B cell (primary cell): ENCODE results near the gene KRTAP9-4. TPM values are rescaled to one million over a fixed set of nuclear protein-coding genes. Genes with fewer than 3 reads are reported as not detected.
"Not testable (repeated sequence)": the region's sequence is repeated elsewhere in the genome, so short reads cannot be mapped to it uniquely, and the experiment has no call there.

Experiments used
- ATAC-seq: fragments of 200-7000 bp; cut with Tn5 transposase; one replicate; pipeline ENCODE4 v1.10.0; 2021; ENCODE audit warnings: low read depth, mild to moderate bottlenecking, moderate number of reproducible peaks, moderate library complexity
- CTCF ChIA-PET: fragments of 350-600 bp; sonication (Branson Sonifier 250); formaldehyde crosslinking; loops from one replicate; lab custom pipeline; 2021; ENCODE audit warnings: antibody characterized with exemption, inconsistent platforms; lab: Charles Lee
- POLR2A ChIA-PET: fragments of 350-600 bp; sonication (Branson Sonifier 250); formaldehyde crosslinking; loops from one replicate; lab custom pipeline; 2021; ENCODE audit warnings: antibody characterized with exemption; lab: Charles Lee
- DNase-seq: peaks from one replicate; pipeline ENCODE4 v3.0.0; 2013
- H2AFZ ChIP-seq: 2 replicates; pipeline ENCODE4 v1.6.1; 2012; ENCODE audit warnings: mild to moderate bottlenecking, low read depth, low read length; ENCODE audit not compliant: insufficient read depth, poor library complexity, severe bottlenecking
- H3K27ac ChIP-seq, 2 donors: 1 replicate in 1 of 2; 2 replicates in 1 of 2; pipeline ENCODE4 v1.5.1; 2012 to 2013; ENCODE audit warnings: low read length in 2 of 2, mild to moderate bottlenecking in 2 of 2, moderate library complexity in 1 of 2
- H3K27me3 ChIP-seq, 4 experiments: fragments of 200-600 bp in 1 of 4; sonication (generic) in 1 of 4; replicated peaks in 1 of 4; 1 replicate in 2 of 4; 2 replicates in 2 of 4; pipeline versions ENCODE4 v1.6.1 to v1.7.0; 2013 to 2016; ENCODE audit warnings: low read length in 3 of 4, mild to moderate bottlenecking in 2 of 4, mixed read lengths in 1 of 4, moderate library complexity in 1 of 4; ENCODE audit not compliant: insufficient read depth in 4 of 4, control insufficient read depth in 3 of 4; ENCODE audit errors: control extremely low read depth in 1 of 4
- H3K36me3 ChIP-seq, 2 experiments: replicated peaks in 1 of 2; 1 replicate in 1 of 2; 2 replicates in 1 of 2; pipeline versions ENCODE4 v1.6.1 to v1.7.1; 2013; ENCODE audit warnings: low read length in 1 of 2; ENCODE audit not compliant: insufficient read depth in 2 of 2, control insufficient read depth in 1 of 2; ENCODE audit errors: control extremely low read depth in 1 of 2, extremely low read depth in 1 of 2
- H3K4me1 ChIP-seq, 2 donors: fragments of 200-600 bp in 1 of 2; sonication (generic) in 1 of 2; 1 replicate in 1 of 2; 2 replicates in 1 of 2; pipeline versions ENCODE4 v1.5.1 to v1.6.1; 2013 to 2017; ENCODE audit warnings: low read length in 2 of 2; ENCODE audit not compliant: control insufficient read depth in 2 of 2, insufficient read depth in 2 of 2
- H3K4me2 ChIP-seq: replicated peaks from 2 replicates; pipeline ENCODE3; 2012; ENCODE audit warnings: mild to moderate bottlenecking, low read depth, low read length; ENCODE audit not compliant: poor library complexity, severe bottlenecking
- H3K4me3 ChIP-seq, 5 experiments: fragments of 200-600 bp in 1 of 5; sonication (generic) in 1 of 5; 1 replicate in 3 of 5; 2 replicates in 2 of 5; pipeline versions ENCODE4 v1.5.1 to v1.7.0; 2011 to 2016; ENCODE audit warnings: low read length in 4 of 5, mild to moderate bottlenecking in 4 of 5, low read depth in 2 of 5, control low read depth in 1 of 5, moderate library complexity in 1 of 5; ENCODE audit not compliant: insufficient read depth in 1 of 5; ENCODE audit errors: control extremely low read depth in 1 of 5, extremely low read depth in 1 of 5
- H3K79me2 ChIP-seq: fragments of 200-600 bp; sonication (generic); one replicate; pipeline ENCODE4 v1.6.0; 2016; ENCODE audit warnings: low read length; ENCODE audit not compliant: control insufficient read depth, insufficient read depth
- H3K9ac ChIP-seq: fragments of 200-600 bp; sonication (generic); 2 replicates; pipeline ENCODE4 v1.6.1; 2017; ENCODE audit warnings: mild to moderate bottlenecking, low read length, moderate library complexity
- H3K9me3 ChIP-seq, 3 donors: one replicate each; pipeline versions ENCODE4 v1.6.1 to v1.7.1; 2013; ENCODE audit warnings: low read length in 2 of 3; ENCODE audit not compliant: control insufficient read depth in 2 of 3, insufficient read depth in 1 of 3; ENCODE audit errors: control extremely low read depth in 1 of 3
- H4K20me1 ChIP-seq: 2 replicates; pipeline ENCODE4 v1.6.0; 2012; ENCODE audit warnings: mild to moderate bottlenecking, low read length; ENCODE audit not compliant: insufficient read depth, control insufficient read depth, poor library complexity, severe bottlenecking
- H3K27ac Mint-ChIP-seq: one replicate; pipeline ENCODE4 v1.8.0; 2021; ENCODE audit warnings: mixed read lengths
- H3K27me3 Mint-ChIP-seq: one replicate; pipeline ENCODE4 v1.8.0; 2021; ENCODE audit warnings: mixed read lengths
- H3K4me1 Mint-ChIP-seq: one replicate; pipeline ENCODE4 v1.8.0; 2021; ENCODE audit warnings: mixed read lengths
- H3K4me3 Mint-ChIP-seq: one replicate; pipeline ENCODE4 v1.8.0; 2021; ENCODE audit warnings: mixed read lengths
- H3K9me3 Mint-ChIP-seq: one replicate; pipeline ENCODE4 v1.8.0; 2022; ENCODE audit warnings: mixed read lengths; ENCODE audit not compliant: insufficient read depth
- CTCF ChIP-seq: fragments of 200-600 bp; IDR thresholded peaks from one replicate; pipeline ENCODE4 v1.8.0; 2022; ENCODE audit warnings: antibody characterized with exemption, mild to moderate bottlenecking
- EZH2 ChIP-seq: IDR thresholded peaks from 2 replicates; pipeline ENCODE4 v1.6.1; 2012; ENCODE audit warnings: borderline replicate concordance, low read depth, mild to moderate bottlenecking, moderate library complexity, low read length; ENCODE audit not compliant: insufficient read depth, poor library complexity, severe bottlenecking
- WGBS: methylation state at CpG from one replicate; pipeline ENCODE4 v1.1.5; 2013; ENCODE audit warnings: missing lambda C conversion rate; ENCODE audit not compliant: insufficient coverage; 5-methylcytosine and 5-hydroxymethylcytosine counted together
- intact Hi-C: fragments of 100-400 bp; cut with micrococcal nuclease; formaldehyde crosslinking; loops from one replicate; pipeline ENCODE4 v1.10.0; 2022
- polyA plus RNA-seq: library from polyadenylated mRNA; depleted of rRNA; stranded (reverse); fragments of >200 nt; gene quantifications from 2 replicates; pipeline ENCODE4 v1.2.3, GENCODE V29; 2012
- total RNA-seq, 2 donors: library from RNA; stranded (reverse); fragments of 120-200 nt in 1 of 2; gene quantifications; 1 replicate in 1 of 2; 2 replicates in 1 of 2; pipeline versions ENCODE4 v1.2.3 to v1.2.4, GENCODE V29; 2013 to 2022

Gene KRTAP9-4
- total and polyA plus RNA-seq, 2 donors (not counting 1 experiment from before 2014, with no cell fraction given), result not detected

DNA sequence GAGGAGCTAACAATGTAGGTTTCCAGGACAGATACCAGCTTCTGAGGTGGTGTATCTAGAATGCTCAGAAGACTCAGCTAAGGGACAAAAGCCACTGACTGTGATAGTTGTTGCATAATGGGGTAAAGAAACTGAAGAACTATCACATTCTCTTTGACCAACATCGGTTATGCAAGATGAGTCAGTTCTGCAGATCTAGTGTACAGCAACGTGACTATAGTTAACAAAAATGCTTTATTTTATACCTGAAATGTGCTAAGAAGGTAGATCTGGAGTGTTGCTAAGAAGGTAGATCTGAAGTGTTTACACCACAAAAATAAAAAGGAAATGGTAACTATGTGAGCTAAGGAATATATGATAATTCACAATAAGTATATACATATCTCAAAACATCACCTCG lies 18.2 kb downstream of the KRTAP9-4 start:
- Mint-ChIP-seq H3K9me3 (no peaks in the 10 kb centered on the region), H3K4me1 (no peaks in the 10 kb centered on the region), H3K27ac (no peak overlapping the region), H3K4me3 (no peak overlapping the region), H3K27me3 (peaks cover 38% of the 10 kb centered on the region)
- H3K36me3 ChIP-seq, result no peaks in the 10 kb centered on the region
- no peak overlapping the region for H2AFZ ChIP-seq
- no peak overlapping the region for H3K4me2 ChIP-seq
- intact Hi-C loops, result no loop called here
- H3K79me2 ChIP-seq, result no peaks in the 10 kb centered on the region
- DNase-seq (no peak), ATAC-seq (no peak)
- no peaks in the 10 kb centered on the region for H3K4me1 ChIP-seq
- no peak overlapping the region for H3K9ac ChIP-seq
- no peak overlapping the region for H3K4me3 ChIP-seq
- ChIA-PET CTCF (no interaction called here), POLR2A (no interaction called here)
- H3K27me3 ChIP-seq, result no peaks in the 10 kb centered on the region
- no peaks in the 10 kb centered on the region for H4K20me1 ChIP-seq
- WGBS, result no CpG with 5 or more reads among the region's 3 CpGs
- H3K9me3 ChIP-seq, result no peaks in the 10 kb centered on the region
- no peak for TF ChIP-seq CTCF
- TF ChIP-seq EZH2, result no peak
- no peak overlapping the region for H3K27ac ChIP-seq

DNA sequence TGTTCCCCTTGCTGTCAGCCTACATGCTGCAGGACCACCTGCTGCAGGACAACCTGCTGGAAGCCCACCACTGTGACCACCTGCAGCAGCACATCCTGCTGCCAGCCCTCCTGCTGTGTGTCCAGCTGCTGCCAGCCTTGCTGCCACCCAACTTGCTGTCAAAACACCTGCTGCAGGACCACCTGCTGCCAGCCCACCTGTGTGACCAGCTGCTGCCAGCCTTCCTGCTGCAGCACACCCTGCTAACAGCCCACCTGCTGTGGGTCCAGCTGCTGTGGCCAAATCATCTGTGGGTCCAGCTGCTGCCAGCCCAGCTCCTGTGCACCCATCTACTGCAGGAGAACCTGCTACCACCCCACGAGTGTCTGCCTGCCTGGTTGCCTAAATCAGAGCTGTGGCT lies 21.8 kb downstream of the KRTAP9-4 start:
- DNase-seq, H3K36me3 ChIP-seq, H2AFZ ChIP-seq, H3K9me3 Mint-ChIP-seq, H3K79me2 ChIP-seq, H3K4me3 ChIP-seq, intact Hi-C loops, H3K27ac ChIP-seq, H3K4me1 ChIP-seq, POLR2A ChIA-PET, H4K20me1 ChIP-seq, ATAC-seq, H3K4me2 ChIP-seq, H3K4me1 Mint-ChIP-seq, H3K27me3 ChIP-seq, H3K4me3 Mint-ChIP-seq, H3K9ac ChIP-seq, CTCF ChIA-PET, H3K27ac Mint-ChIP-seq, H3K9me3 ChIP-seq: not testable (repeated sequence)
- WGBS, result 80% methylated on average over 1 of the region's 1 CpG
- peaks cover 26% of the 10 kb centered on the region for H3K27me3 Mint-ChIP-seq
